ENCODE measurements around the gene SDK2.

- TF ChIP-seq POLR2A (IDR thresholded peaks at IDR 0.05) (no peak), CTCF (IDR thresholded peaks at IDR 0.05) (no peak)
Measured at GRCh38 chr17:73365906-73366623, 278.2 kb downstream of the SDK2 start.

All from ovary (tissue), 3 donors.